Measurements from ENCODE around the gene SP2. TPM values are rescaled to one million over a fixed set of nuclear protein-coding genes. Genes with fewer than 3 reads are reported as not detected.
A peak's percentile ranks its signal among the peaks of the same experiment; 100 is the strongest.

The SP2 gene
- polyA plus RNA-seq (2012; ENCODE audit: missing spikeins), result 5.5 TPM

- TF ChIP-seq POLR2AphosphoS5 (IDR thresholded peaks at IDR 0.05; ENCODE audit: low read depth, low read length) (peak; percentile 10), TAF1 (IDR thresholded peaks at IDR 0.05; ENCODE audit: borderline replicate concordance, low read depth, low read length) (0 out of 2 replicates have a peak, but pooled peaks have one; percentile 44), POLR2A (IDR thresholded peaks at IDR 0.05; ENCODE audit: low read depth, low read length) (peak; percentile 79; the same call in 1 of the 2 replicates)
- peak; percentile 94 for FAIRE-seq
- DNase-seq (ENCODE audit: insufficient read length), result peak; percentile 96
Observed at GRCh38 chr17:47895856-47896671, at the start of gene SP2. SP2 (plus strand) TSS chr17:47896236; CDS start chr17:47896287, 51 bp downstream.

GRCh38 chr17:47846716-47847340, 49.2 kb upstream of the SP2 start:
- DNase-seq (ENCODE audit: insufficient read length), result no peak
- TF ChIP-seq TAF1 (IDR thresholded peaks at IDR 0.05; ENCODE audit: borderline replicate concordance, low read depth, low read length), result no peak
- no peak for TF ChIP-seq POLR2AphosphoS5 (IDR thresholded peaks at IDR 0.05; ENCODE audit: low read depth, low read length)
- TF ChIP-seq POLR2A (IDR thresholded peaks at IDR 0.05; ENCODE audit: low read depth, low read length), result no peak
- FAIRE-seq, result no peak

GRCh38 chr17:47847341-47848197, 48.5 kb upstream of the SP2 start:
- FAIRE-seq, result no peak
- TF ChIP-seq TAF1 (IDR thresholded peaks at IDR 0.05; ENCODE audit: borderline replicate concordance, low read depth, low read length) (no peak), POLR2AphosphoS5 (IDR thresholded peaks at IDR 0.05; ENCODE audit: low read depth, low read length) (no peak), POLR2A (IDR thresholded peaks at IDR 0.05; ENCODE audit: low read depth, low read length) (no peak)
- no peak for DNase-seq (ENCODE audit: insufficient read length)

GRCh38 chr17:47848198-47848513, 47.9 kb upstream of the SP2 start:
- TF ChIP-seq POLR2A (IDR thresholded peaks at IDR 0.05; ENCODE audit: low read depth, low read length) (no peak), POLR2AphosphoS5 (IDR thresholded peaks at IDR 0.05; ENCODE audit: low read depth, low read length) (no peak), TAF1 (IDR thresholded peaks at IDR 0.05; ENCODE audit: borderline replicate concordance, low read depth, low read length) (no peak)
- DNase-seq (ENCODE audit: insufficient read length), result no peak
- FAIRE-seq, result no peak

GRCh38 chr17:47850373-47850691, 45.7 kb upstream of the SP2 start:
- DNase-seq (ENCODE audit: insufficient read length) (no peak), FAIRE-seq (no peak)

GRCh38 chr17:47850692-47851573, 45.1 kb upstream of the SP2 start, which contains the start of gene SP6:
SP6 (minus strand) TSS chr17:47851163; CDS start chr17:47848429, 2,734 bp downstream.
- peak; percentile 66 for FAIRE-seq
- TF ChIP-seq POLR2A (IDR thresholded peaks at IDR 0.05; ENCODE audit: low read depth, low read length), result no peak
- no peak for TF ChIP-seq POLR2AphosphoS5 (IDR thresholded peaks at IDR 0.05; ENCODE audit: low read depth, low read length)
- no peak for TF ChIP-seq TAF1 (IDR thresholded peaks at IDR 0.05; ENCODE audit: borderline replicate concordance, low read depth, low read length)
- DNase-seq (ENCODE audit: insufficient read length), result no peak

More at GRCh38 chr17:47850373-47850691, 45.7 kb upstream of the SP2 start:
- TF ChIP-seq TAF1 (IDR thresholded peaks at IDR 0.05; ENCODE audit: borderline replicate concordance, low read depth, low read length) (no peak), POLR2AphosphoS5 (IDR thresholded peaks at IDR 0.05; ENCODE audit: low read depth, low read length) (no peak), POLR2A (IDR thresholded peaks at IDR 0.05; ENCODE audit: low read depth, low read length) (no peak)

GRCh38 chr17:47851764-47852112, 44.3 kb upstream of the SP2 start:
- DNase-seq (ENCODE audit: insufficient read length) (no peak), FAIRE-seq (no peak)

GRCh38 chr17:47852113-47852949, 43.7 kb upstream of the SP2 start:
- no peak for FAIRE-seq

More at GRCh38 chr17:47851764-47852112, 44.3 kb upstream of the SP2 start:
- TF ChIP-seq POLR2AphosphoS5 (IDR thresholded peaks at IDR 0.05; ENCODE audit: low read depth, low read length), result no peak
- TF ChIP-seq POLR2A (IDR thresholded peaks at IDR 0.05; ENCODE audit: low read depth, low read length), result no peak
- TF ChIP-seq TAF1 (IDR thresholded peaks at IDR 0.05; ENCODE audit: borderline replicate concordance, low read depth, low read length), result no peak

GRCh38 chr17:47853616-47854015, 42.4 kb upstream of the SP2 start:
- DNase-seq (ENCODE audit: insufficient read length) (no peak), FAIRE-seq (no peak)
- no peak for TF ChIP-seq POLR2AphosphoS5 (IDR thresholded peaks at IDR 0.05; ENCODE audit: low read depth, low read length)
- TF ChIP-seq POLR2A (IDR thresholded peaks at IDR 0.05; ENCODE audit: low read depth, low read length), result no peak
- no peak for TF ChIP-seq TAF1 (IDR thresholded peaks at IDR 0.05; ENCODE audit: borderline replicate concordance, low read depth, low read length)

More at GRCh38 chr17:47852113-47852949, 43.7 kb upstream of the SP2 start:
- no peak for DNase-seq (ENCODE audit: insufficient read length)
- TF ChIP-seq TAF1 (IDR thresholded peaks at IDR 0.05; ENCODE audit: borderline replicate concordance, low read depth, low read length), result no peak
- no peak for TF ChIP-seq POLR2A (IDR thresholded peaks at IDR 0.05; ENCODE audit: low read depth, low read length)
- TF ChIP-seq POLR2AphosphoS5 (IDR thresholded peaks at IDR 0.05; ENCODE audit: low read depth, low read length), result no peak

GRCh38 chr17:47855737-47856136, 40.3 kb upstream of the SP2 start:
- TF ChIP-seq POLR2A (IDR thresholded peaks at IDR 0.05; ENCODE audit: low read depth, low read length) (no peak), POLR2AphosphoS5 (IDR thresholded peaks at IDR 0.05; ENCODE audit: low read depth, low read length) (no peak), TAF1 (IDR thresholded peaks at IDR 0.05; ENCODE audit: borderline replicate concordance, low read depth, low read length) (no peak)
- DNase-seq (ENCODE audit: insufficient read length) (no peak), FAIRE-seq (no peak)
